Thyroid gland (tissue), 4 donors: ENCODE data around the gene TTLL5.

ENCODE experiments used
- CTCF ChIP-seq, 6 experiments: fragments of 200-600 bp in 3 of 6; fragments of 450-650 bp in 3 of 6; sonication (generic) in 3 of 6; IDR thresholded peaks; one replicate each; pipeline ENCODE4 v1.5.1; 2016 to 2019; ENCODE audit warnings: antibody characterized with exemption in 6 of 6, mild to moderate bottlenecking in 2 of 6, inconsistent platforms in 1 of 6, moderate library complexity in 1 of 6
- POLR2A ChIP-seq, 2 donors: fragments of 450-650 bp; IDR thresholded peaks; one replicate each; pipeline ENCODE4 v1.6.1; 2017; ENCODE audit warnings: antibody characterized with exemption in 2 of 2, mild to moderate bottlenecking in 2 of 2, moderate library complexity in 1 of 2

GRCh38 chr14:75628816-75629215, 32.2 kb upstream of the TTLL5 start:
- no peak for TF ChIP-seq CTCF (IDR thresholded peaks at IDR 0.05)
- no peak for TF ChIP-seq POLR2A (IDR thresholded peaks at IDR 0.05)
